ENCODE measurements around the gene CIAO1.
"Not testable (repeated sequence)": the region's sequence is repeated elsewhere in the genome, so short reads cannot be mapped to it uniquely, and the experiment has no call there.

Gene CIAO1

DNA sequence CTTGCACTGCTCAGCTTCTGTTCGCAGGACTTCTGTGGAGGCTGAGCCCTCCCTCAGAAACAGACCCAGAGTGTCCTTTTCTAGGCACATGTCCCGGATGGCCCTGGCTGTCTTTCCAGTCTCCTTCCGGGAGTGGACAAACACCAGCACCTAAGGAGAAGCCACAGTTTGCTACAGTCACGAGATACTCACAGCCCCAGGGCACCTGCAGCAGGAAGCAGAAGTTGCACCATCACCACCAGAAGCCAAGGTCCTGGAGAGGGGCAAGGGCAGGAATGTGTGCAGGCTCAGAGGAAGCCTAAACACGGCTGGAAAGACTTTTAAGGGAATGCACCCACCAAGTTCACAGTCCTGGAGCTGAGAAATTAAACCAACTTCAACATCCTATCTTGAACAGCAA lies 25.7 kb downstream of the CIAO1 start:
- no peak for DNase-seq

DNA sequence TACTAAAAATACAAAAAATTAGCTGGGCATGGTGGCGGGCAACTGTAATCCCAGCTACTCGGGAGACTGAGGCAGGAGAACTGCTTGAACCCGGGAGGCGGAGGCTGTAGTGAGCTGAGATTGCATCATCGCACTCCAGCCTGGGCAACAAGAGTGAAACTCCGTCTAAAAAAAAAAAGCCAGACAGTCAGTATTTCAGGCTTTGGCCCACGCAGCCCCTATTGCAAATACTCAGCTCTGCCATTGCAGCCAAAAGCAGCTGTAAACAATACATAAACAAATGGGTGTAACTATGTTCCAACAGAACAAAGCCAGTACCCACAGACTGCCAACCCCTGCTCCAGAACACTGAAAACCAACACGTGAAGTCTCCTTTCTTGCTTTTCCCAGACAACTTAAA lies 28.2 kb downstream of the CIAO1 start:
- DNase-seq, result not testable (repeated sequence)

DNA sequence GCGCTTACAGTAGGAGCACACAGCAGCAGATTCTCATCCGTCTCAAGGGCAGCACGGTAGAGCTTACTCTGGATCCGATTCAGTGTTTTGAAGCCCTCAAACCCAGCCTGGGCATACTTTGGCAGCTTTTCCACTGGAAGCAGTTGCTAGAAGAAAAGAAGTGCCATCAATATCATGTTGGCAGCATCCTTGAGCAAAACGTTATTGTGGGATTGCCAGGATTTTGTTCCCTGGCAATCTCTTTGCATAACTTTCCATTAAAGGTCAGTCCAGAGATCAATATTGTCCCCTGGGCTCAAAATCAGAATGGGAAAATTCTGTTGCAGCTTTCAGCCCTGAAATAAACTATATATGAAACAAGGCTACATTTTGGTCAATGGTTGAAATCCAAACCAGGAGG lies 30.9 kb downstream of the CIAO1 start:
- no peak for DNase-seq

DNA sequence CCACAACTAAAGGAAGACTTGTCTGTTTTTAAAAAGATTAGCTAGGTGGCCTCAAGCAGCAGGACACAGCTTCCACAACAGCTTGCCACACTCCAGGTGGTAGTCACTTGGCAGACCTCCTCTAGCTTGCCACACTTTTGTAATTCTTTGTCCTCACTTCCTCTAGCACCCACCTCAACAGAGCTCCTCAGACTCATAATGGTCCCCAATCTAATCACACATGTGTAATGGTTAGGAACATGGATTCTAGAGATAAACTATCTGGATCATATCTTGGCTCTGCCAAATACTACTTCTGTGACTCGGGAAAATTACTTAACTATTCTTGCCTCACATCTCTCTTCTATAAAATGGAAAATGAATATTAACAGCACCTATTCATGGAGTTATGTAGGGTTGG lies 35.8 kb downstream of the CIAO1 start:
- DNase-seq, result no peak

DNA sequence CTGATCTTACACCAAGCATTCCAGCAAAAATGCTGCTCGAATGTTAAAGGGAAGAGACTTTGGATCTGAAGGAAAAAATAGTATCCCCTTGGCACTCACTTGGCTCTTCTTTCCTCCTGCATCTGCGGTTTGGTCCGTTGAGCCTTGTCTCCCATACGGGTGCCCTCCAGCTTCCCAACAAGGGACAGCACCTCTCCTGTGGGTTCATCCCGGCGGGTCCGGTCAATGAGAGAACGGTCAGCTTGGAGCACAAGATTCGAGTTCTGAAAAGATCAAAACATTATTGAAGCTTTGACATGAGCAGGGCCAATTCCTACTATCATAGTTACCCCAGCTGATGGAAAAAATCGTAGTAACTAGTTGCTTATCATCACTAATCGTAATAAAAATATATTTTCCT lies 38.6 kb downstream of the CIAO1 start:
- no peak for DNase-seq

DNA sequence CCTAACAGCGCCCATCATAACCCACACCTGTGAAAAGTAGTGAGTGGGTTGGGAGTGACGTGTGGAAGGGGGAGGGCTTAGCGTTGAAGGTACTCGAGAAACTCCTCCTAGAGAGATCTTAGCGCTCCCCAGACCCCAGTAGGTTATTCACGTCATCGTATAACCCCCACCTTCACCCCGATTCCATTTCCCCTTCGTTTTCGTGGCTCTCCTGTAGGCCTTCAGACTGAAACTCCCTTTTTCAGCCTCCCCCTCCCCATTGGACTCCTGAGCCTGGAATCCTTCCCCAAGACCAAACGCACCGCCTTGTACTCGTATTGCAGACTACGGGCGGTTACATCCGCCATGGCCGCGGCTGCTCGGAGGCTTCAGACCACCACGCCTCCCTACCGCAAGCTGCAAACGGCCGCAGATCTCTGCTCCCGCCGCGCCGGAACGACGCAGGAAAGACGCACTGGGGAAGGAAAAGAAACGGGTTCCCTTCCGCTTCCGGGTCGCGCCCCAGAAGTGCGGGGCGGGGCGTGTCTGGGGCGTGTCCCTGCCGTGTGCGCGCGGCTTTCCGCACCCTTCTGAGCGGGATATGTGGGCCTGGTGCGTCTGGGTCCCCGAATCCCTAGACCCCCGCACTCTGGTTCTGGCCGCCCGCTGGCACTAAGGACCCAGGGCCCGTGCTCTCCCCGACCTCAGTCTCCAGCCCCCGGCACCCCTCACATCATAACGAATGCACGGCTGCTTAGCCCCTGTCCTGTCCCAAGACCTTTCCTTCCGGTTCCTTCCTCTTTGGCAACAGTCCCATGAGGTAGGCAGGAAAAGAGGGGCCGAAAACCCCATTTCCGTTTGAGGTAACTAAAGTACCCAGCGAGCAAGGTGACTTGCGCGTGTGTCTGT lies 39.3 kb downstream of the CIAO1 start, which contains the start of gene SNRNP200:
Gene SNRNP200, minus strand, starts transcription at position 456 of the 888 bp plus-strand sequence. Its CDS starts 109 bp downstream, at position 347.
- peak; percentile 91 for DNase-seq

DNA sequence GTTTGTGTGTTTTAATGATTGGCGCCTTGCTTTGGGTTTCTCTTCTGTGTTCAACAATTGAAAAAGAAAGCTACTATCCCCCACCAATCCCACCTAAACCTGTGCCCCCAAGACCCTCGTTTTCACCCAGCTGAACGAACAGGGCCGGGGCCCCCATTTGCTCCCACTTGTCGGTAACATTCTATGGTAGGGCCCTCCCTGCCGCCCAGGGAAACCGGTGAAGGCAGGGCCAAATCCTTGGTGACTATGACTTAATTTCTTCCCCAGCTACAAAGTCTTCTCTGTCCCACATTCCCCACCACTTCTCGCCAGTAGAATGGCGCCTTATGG lies 39.9 kb downstream of the CIAO1 start:
- DNase-seq, result no peak

DNA sequence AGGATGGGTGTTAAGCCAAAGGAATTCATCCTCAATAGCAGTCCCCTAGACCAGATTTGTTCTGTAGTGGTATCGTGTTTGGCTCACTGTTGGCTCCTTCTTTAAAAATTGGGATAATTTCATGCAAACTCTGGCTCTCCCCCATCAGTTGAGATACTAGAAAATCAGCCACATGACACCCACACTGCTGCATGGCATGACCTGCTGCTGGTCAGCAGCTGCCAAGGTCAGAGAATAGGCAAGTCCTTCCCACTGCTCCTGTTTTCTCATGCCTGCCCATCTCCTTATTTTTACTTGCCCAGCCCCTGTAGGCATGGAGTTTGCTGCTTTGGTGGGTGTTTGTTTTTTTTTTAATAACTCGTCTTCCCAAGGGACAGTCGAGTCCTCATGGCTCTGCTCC lies 40.3 kb downstream of the CIAO1 start:
- no peak for DNase-seq

DNA sequence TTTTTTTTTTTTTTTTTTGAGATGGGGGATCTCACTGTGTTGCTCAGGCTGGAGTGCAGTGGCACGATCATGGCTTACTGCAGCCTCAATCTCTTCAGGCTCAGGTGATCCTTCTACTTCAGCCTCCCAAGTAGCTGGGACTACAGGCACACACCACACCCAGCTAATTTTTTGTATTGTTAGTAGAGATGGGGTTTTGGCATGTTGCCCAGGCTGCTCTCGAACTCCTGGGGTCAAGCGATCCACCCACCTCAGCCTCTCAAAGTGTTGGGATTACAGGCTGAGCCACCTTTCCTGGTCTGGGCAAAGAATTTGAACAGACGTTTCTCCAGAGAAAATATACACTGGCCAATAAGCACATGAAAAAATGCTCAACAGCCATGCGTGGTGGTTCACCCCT lies 42.2 kb downstream of the CIAO1 start:
- DNase-seq, result no peak

DNA sequence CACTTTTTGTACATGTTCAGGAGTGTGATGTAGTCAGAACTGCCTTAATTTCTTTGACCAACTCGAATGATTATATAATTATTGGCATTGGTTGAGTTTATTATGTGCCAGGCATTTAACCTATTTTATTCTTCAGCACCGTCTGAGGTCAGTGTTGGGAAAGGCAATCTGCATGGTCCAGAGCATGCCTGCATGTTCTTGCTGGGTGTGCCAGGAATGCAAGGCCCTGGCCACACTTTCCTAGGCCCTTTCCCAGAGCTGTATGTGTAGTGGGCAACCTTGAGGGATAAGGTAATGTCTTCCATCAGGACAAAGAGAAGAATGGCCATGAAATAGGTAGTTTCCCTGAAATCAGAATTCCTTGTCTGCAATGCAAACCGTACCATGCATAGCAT lies 49.0 kb downstream of the CIAO1 start:
- DNase-seq, result no peak

DNA sequence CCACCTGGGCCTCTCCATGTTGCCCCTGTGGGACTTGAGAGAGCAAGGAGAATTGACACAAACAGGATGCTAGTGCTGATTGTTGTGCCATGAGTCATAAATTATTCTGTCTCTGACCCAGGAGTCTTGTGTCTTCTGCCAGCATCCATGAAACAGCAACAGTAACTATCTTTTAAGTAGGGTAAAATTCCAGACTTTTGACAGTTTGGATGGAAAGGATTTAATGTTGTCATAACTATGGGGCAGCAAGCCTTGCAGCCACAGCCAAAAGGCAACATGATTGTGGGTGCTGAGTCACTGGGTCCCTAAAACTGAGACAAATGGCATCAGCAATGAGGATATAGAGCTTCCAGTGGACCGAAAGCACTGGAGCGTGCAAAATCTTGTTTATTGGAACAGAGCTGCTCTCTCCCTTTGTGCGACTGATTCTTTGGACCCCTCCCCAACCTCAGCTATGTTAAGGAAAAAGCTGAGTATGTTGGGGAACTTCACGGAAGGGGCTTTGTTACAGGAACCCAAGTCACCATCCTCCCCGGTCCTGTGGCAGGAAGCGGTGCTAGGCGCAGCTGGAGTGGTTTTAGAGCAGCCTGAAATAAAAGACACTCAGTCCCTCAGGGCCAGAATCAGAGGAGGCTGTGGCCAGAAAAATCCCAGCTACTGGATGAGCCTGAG lies 49.5 kb downstream of the CIAO1 start:
- DNase-seq, result peak; percentile 33

DNA sequence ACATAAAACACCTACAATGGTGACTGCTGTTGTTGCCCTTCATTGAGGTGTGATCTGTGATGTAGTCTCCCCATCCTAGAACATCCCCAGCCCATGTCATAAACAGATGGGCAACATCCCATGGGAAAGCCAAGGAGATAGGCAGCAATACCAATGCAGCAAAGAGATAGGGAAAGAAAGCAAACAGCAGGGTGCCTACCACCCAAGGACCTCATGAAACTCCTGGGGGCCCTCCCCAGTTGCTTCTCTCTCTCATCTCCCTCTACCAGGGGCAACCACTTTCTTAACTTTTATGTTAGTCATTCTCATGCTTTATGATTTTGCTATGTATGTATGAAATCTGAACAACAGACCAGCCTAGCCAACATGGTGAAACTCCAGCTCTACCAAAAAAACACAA lies 51.0 kb downstream of the CIAO1 start:
- DNase-seq, result no peak

DNA sequence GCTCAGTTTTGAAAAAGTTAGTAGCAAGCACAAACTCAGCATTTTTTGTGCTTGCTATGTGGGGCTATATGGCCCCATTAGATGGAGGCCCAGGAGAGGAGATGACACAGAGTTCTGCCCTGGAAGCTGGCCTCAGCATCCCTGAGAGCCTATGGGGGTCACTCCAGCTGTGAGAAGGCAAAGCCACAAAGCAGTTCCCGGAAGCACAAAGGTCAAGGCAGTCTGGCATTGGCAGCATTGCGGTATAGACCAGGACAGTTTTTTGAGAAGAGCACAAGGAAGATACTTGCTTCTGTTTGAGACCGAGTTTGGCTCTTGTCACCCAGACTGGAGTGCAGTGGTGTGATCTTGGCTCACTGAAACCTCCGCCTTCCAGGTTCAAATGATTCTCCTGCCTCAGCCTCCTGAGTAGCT lies 51.6 kb downstream of the CIAO1 start:
- DNase-seq, result no peak

DNA sequence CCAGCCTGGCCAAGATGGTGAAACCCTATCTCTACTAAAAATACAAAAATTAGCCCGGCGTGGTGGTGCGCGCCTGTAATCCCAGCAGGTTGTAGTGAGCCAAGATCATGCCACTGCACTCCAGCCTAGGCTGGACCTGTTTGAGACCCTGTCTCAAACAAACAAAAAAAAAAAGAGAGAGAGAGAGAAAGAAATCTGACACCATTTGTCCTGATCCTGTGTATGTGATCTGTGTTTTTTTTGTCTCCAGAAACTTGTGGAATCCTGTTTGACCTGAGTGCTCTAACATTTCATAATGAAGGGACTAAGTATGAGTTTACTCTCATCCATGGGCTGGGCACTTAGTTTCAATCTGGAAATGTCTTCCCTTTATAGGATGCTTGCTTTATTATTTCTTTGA lies 52.7 kb downstream of the CIAO1 start:
- no peak for DNase-seq

DNA sequence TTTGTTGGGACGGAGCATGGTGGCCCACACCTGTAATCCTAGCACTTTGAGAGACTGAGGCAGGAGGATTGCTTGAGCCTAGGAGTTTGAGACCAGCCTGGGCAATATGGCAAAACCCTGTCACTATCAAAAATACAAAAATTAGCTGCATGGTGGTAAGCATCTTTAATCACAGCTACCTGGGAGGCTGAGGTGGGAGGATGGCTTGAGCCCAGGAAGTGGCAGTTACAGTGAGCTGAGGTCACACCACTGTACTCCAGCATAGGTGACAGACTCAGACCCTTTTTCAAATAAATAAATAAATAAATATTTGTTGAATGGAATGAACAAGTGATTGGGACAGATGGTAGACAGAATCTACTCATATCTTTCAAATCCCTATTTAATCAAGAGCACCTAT lies 53.4 kb downstream of the CIAO1 start:
- DNase-seq, result no peak

DNA sequence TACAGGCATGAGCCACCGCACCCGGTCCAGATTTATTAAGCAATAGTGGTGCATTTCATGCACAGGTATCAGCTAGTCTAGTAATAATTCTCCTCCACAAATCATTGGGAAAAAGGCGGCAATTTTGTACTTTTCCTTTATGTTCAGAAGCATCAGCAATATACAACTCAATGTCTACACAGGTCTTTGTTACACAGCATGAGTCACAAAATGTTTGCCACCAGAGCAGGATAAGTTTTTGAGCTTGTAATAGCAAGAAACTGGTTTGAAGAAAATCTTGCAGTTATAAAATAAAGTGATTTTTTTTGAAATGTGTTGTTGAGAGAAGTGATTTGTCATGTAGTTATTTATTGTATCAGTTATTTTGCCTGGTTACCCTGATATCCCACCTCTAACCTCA lies 54.3 kb downstream of the CIAO1 start:
- no peak for DNase-seq

DNA sequence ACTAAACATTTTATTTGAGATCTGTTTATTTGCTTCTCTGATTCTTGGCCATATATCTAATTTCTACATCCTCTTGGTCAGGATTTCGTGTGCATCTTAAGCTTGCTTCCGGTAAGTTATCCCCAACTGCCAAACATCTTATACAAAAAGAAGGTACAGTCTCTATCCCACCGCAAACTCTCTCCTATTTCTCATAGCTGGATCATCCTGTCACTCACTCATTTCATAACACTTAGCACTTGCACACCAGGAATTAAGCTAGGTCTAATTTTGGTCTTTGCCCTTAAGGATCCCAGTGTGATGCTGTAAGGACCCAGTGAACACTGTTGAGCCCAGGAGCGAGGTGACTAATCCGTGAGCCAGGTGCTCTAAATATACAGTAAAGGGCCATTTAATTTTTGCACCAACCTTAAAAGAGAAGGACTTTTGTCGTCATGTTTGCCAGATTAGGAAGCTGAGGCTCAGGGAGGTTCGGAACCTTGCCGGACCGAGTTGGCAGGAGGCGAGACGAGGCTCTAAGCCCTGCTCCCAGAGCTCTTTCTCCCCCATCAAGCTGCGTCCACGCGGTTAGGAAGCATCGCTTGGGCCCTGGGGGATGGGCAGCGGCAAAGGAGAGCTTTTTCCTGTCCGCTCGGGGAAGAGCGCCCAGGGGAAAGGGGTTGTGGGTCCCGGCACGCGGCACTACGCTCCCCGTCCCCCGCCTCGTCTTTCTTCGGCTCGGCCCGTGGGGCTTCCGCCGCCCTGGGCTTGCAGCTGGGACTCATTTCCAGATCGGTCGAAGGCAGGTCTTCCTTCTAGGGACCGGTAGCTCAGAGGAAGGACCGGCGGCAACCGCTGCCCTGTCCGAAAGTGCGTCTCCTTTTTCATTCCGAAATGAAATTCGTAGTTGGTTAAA lies 55.0 kb downstream of the CIAO1 start:
- no peak for DNase-seq

Data from CD4-positive, alpha-beta T cell treated with Interleukin-21 for 1 hour (primary cell).